Esophagus muscularis mucosa (tissue), 4 donors: ENCODE results near the gene G6PC3. TPM values are rescaled to one million over a fixed set of nuclear protein-coding genes. Genes with fewer than 3 reads are reported as not detected.

Experiments used
- DNase-seq: peaks from one replicate; pipeline ENCODE4 v3.0.0-alpha.2; 2017; ENCODE audit errors: extremely low spot score
- H3K27ac ChIP-seq, 4 donors: fragments of 200-600 bp; sonication (generic); replicated peaks in 1 of 4; 1 replicate in 3 of 4; 2 replicates in 1 of 4; pipeline ENCODE4 v1.5.1; 2016 to 2019; ENCODE audit warnings: mild to moderate bottlenecking in 1 of 4
- H3K27me3 ChIP-seq, 4 donors: fragments of 200-600 bp; sonication (generic); one replicate each; pipeline versions ENCODE4 v1.5.1 to v1.6.0; 2016 to 2019
- H3K36me3 ChIP-seq, 4 donors: fragments of 200-600 bp; sonication (generic); one replicate each; pipeline ENCODE4 v1.5.1; 2016 to 2019
- H3K4me1 ChIP-seq, 4 donors: fragments of 200-600 bp; sonication (generic); one replicate each; pipeline ENCODE4 v1.5.1; 2016 to 2019
- H3K4me3 ChIP-seq, 4 donors: fragments of 200-600 bp; sonication (generic); 1 replicate in 2 of 4; 2 replicates in 2 of 4; pipeline ENCODE4 v1.5.1; 2016 to 2019; ENCODE audit warnings: mild to moderate bottlenecking in 4 of 4, moderate library complexity in 1 of 4
- H3K9me3 ChIP-seq, 4 donors: fragments of 200-600 bp; sonication (generic); 1 replicate in 3 of 4; 2 replicates in 1 of 4; pipeline ENCODE4 v1.5.1; 2016 to 2019
- EP300 ChIP-seq: sonication (generic); formaldehyde crosslinking; IDR thresholded peaks from one replicate; pipeline ENCODE4 v1.6.1; 2017; ENCODE audit warnings: antibody characterized with exemption
- POLR2A ChIP-seq: fragments of 450-650 bp; IDR thresholded peaks from one replicate; pipeline ENCODE4 v1.6.1; 2017; ENCODE audit warnings: antibody characterized with exemption, moderate library complexity, mild to moderate bottlenecking, low read depth
- POLR2AphosphoS5 ChIP-seq, 2 donors: sonication (generic); formaldehyde crosslinking; IDR thresholded peaks; one replicate each; pipeline ENCODE4 v1.6.1; 2017; ENCODE audit warnings: antibody characterized with exemption in 2 of 2
- WGBS: methylation state at CpG from one replicate; pipeline ENCODE4 v1.1.5; 2018; 5-methylcytosine and 5-hydroxymethylcytosine counted together
- intact Hi-C: fragments of 100-400 bp; cut with DNase I; formaldehyde crosslinking; loops from one replicate; pipeline ENCODE4 v1.15.1; 2023
- total RNA-seq, 4 donors: library from RNA; depleted of rRNA; stranded (reverse); fragments of >200 nt; gene quantifications; one replicate each; pipeline versions ENCODE4 v1.1.0 to v1.2.1, GENCODE V29; 2016
- TF ChIP-seq, protein P1 (sequence below), 3 experiments: fragments of 200-600 bp in 2 of 3; fragments of 450-650 bp in 1 of 3; sonication (generic) in 2 of 3; IDR thresholded peaks; one replicate each; pipeline ENCODE4 v1.5.1; 2017 to 2019; ENCODE audit warnings: antibody characterized with exemption in 3 of 3, mild to moderate bottlenecking in 2 of 3, moderate library complexity in 1 of 3

The G6PC3 gene
- total RNA-seq, 4 donors from 2014 or later = 23.9 to 37.5 (median 30.7) TPM

GRCh38 chr17:44091200-44091997, 20.9 kb downstream of the G6PC3 start:
- H3K9me3 ChIP-seq = no peaks in the 10 kb centered on the region
- no peak overlapping the region for H3K27ac ChIP-seq
- DNase-seq = no peak
- peaks cover 23 to 37% (median 32%) of the 10 kb centered on the region in 4 donors for H3K4me1 ChIP-seq
- H3K27me3 ChIP-seq = no peaks in the 10 kb centered on the region
- WGBS = 91% methylated on average over 11 of the region's 14 CpGs
- no peak overlapping the region for H3K4me3 ChIP-seq
- TF ChIP-seq EP300 = no peak
- no peak for TF ChIP-seq POLR2A
- TF ChIP-seq, protein P1, sequence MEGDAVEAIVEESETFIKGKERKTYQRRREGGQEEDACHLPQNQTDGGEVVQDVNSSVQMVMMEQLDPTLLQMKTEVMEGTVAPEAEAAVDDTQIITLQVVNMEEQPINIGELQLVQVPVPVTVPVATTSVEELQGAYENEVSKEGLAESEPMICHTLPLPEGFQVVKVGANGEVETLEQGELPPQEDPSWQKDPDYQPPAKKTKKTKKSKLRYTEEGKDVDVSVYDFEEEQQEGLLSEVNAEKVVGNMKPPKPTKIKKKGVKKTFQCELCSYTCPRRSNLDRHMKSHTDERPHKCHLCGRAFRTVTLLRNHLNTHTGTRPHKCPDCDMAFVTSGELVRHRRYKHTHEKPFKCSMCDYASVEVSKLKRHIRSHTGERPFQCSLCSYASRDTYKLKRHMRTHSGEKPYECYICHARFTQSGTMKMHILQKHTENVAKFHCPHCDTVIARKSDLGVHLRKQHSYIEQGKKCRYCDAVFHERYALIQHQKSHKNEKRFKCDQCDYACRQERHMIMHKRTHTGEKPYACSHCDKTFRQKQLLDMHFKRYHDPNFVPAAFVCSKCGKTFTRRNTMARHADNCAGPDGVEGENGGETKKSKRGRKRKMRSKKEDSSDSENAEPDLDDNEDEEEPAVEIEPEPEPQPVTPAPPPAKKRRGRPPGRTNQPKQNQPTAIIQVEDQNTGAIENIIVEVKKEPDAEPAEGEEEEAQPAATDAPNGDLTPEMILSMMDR (IDR thresholded peaks at IDR 0.05) = no peak
- no peak for TF ChIP-seq POLR2AphosphoS5 (IDR thresholded peaks at IDR 0.05)
- intact Hi-C loops = no loop called here
- H3K36me3 ChIP-seq = peaks cover 45 to 73% (median 66%) of the 10 kb centered on the region in 4 donors

- no peak overlapping the region for H3K27ac ChIP-seq
- no peaks in the 10 kb centered on the region for H3K9me3 ChIP-seq
- intact Hi-C loops = no loop called here
- no peaks in the 10 kb centered on the region for H3K27me3 ChIP-seq
- H3K4me3 ChIP-seq = no peak overlapping the region
- peaks cover 29 to 37% (median 32%) of the 10 kb centered on the region in 4 donors for H3K4me1 ChIP-seq
- H3K36me3 ChIP-seq = peaks cover 45 to 68% (median 61%) of the 10 kb centered on the region in 4 donors
- 100% methylated on average over 6 of the region's 11 CpGs for WGBS
- TF ChIP-seq EP300 (no peak), POLR2A (no peak), POLR2AphosphoS5 (IDR thresholded peaks at IDR 0.05) (no peak)
- TF ChIP-seq, protein P1 (IDR thresholded peaks at IDR 0.05) = no peak
- no peak for DNase-seq
Observed at GRCh38 chr17:44092051-44092450, 21.5 kb downstream of the G6PC3 start.

DNA sequence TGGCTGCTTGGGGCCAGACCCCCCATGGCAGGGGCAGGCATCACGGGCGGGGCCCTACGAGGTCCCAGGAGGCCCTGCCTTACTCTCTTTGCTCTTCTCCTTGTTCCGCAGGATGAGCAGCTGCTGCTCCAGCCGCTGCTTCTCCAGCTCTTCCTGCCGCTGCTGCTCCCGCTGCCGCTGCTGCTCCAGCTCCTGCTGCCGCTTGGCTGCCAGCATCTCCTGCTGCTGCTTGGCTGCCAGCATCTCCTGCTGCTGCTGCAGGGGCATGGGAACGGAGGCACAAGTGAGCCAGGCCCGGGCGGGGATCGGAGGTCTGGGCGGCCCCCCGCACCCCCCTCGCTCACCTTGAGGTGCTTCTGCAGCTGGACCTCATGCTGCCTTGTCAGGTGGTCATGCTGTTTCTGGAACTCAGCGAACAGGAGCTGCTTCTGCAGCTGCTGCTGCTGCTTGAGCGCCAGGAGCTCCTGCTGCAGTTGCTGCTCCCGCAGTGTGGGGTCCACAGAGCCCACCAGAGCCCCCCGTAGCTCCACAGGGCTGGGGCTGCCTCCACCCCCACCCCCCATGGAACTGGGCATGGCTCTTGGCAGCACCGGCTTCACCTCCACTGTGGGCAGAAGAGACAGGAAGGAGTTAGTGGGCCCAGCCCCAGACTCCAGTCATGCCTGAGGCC, 22.8 kb downstream of the G6PC3 start:
- TF ChIP-seq, protein P1 (IDR thresholded peaks at IDR 0.05) = no peak
- TF ChIP-seq POLR2A = no peak
- no peak for TF ChIP-seq POLR2AphosphoS5 (IDR thresholded peaks at IDR 0.05)
- TF ChIP-seq EP300 = no peak
- DNase-seq = no peak
- H3K27me3 ChIP-seq = no peaks in the 10 kb centered on the region
- no peaks in the 10 kb centered on the region for H3K9me3 ChIP-seq
- intact Hi-C loops = no loop called here
- peaks cover 42 to 55% (median 51%) of the 10 kb centered on the region in 4 donors for H3K36me3 ChIP-seq
- peaks cover 37 to 40% (median 37%) of the 10 kb centered on the region in 4 donors for H3K4me1 ChIP-seq
- no CpG with 5 or more reads among the region's 21 CpGs for WGBS
- no peak overlapping the region for H3K27ac ChIP-seq
- H3K4me3 ChIP-seq = no peak overlapping the region

- 74% methylated on average over 8 of the region's 8 CpGs for WGBS
- H3K4me1 ChIP-seq = peaks cover 41 to 51% (median 43%) of the 10 kb centered on the region in 4 donors
- H3K27me3 ChIP-seq = no peaks in the 10 kb centered on the region
- H3K9me3 ChIP-seq = no peaks in the 10 kb centered on the region
- intact Hi-C loops = no loop called here
- no peak for TF ChIP-seq EP300
- H3K36me3 ChIP-seq = peaks cover 30 to 47% (median 40%) of the 10 kb centered on the region in 4 donors
- peak overlapping the region; percentile 66 to 85 (median 81) for H3K27ac ChIP-seq
- no peak for DNase-seq
- H3K4me3 ChIP-seq = peak overlapping the region in 2 of 4 donors; percentile 19 to 50
Observed at GRCh38 chr17:44094701-44095387, 24.3 kb downstream of the G6PC3 start.

- Histone ChIP-seq H3K9me3 (no peaks in the 10 kb centered on the region), H3K4me1 (peaks cover 44 to 56% (median 47%) of the 10 kb centered on the region in 4 donors), H3K27ac (peak overlapping the region; percentile 66 to 85 (median 81)), H3K27me3 (no peaks in the 10 kb centered on the region), H3K4me3 (peak overlapping the region; percentile 19 to 50 (median 42)), H3K36me3 (peaks cover 30 to 43% (median 36%) of the 10 kb centered on the region in 4 donors)
- intact Hi-C loops = no loop called here
- no peak for DNase-seq
- 0% methylated on average over 2 of the region's 2 CpGs for WGBS
- TF ChIP-seq POLR2AphosphoS5 (IDR thresholded peaks at IDR 0.05) = no peak
- TF ChIP-seq, protein P1 (IDR thresholded peaks at IDR 0.05) = no peak
- no peak for TF ChIP-seq POLR2A
- no peak for TF ChIP-seq EP300
Observed at GRCh38 chr17:44095388-44095646, 24.8 kb downstream of the G6PC3 start.
